ENCODE measurements around the gene DNAJC16. TPM values are rescaled to one million over a fixed set of nuclear protein-coding genes. Genes with fewer than 3 reads are reported as not detected.
A peak's percentile ranks its signal among the peaks of the same experiment; 100 is the strongest.
"Not testable (repeated sequence)": the region's sequence is repeated elsewhere in the genome, so short reads cannot be mapped to it uniquely, and the experiment has no call there.

The DNAJC16 gene
- total and polyA plus RNA-seq, 12 donors: 4.8 to 34.0 (median 19.9) TPM

DNA sequence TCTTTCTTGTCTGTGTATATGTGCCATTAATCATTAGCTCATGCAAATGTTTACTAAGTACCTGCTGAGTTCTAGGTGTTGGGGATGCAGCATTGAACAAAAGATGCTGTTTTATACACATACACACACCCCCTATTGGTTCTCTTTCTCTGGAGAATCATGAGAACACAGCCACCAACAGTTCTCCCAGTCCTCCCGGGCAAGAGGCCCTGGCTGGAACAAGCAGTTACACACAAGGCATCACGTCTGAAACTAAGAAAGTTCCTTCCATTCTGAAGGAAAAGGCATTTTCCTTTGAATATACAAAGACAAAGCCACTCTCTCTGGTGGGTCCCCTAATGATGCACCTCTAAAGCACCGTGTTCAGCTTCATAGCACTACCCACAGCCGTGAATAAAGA is 13.5 kb upstream of the DNAJC16 start:
- TF ChIP-seq, protein P1, sequence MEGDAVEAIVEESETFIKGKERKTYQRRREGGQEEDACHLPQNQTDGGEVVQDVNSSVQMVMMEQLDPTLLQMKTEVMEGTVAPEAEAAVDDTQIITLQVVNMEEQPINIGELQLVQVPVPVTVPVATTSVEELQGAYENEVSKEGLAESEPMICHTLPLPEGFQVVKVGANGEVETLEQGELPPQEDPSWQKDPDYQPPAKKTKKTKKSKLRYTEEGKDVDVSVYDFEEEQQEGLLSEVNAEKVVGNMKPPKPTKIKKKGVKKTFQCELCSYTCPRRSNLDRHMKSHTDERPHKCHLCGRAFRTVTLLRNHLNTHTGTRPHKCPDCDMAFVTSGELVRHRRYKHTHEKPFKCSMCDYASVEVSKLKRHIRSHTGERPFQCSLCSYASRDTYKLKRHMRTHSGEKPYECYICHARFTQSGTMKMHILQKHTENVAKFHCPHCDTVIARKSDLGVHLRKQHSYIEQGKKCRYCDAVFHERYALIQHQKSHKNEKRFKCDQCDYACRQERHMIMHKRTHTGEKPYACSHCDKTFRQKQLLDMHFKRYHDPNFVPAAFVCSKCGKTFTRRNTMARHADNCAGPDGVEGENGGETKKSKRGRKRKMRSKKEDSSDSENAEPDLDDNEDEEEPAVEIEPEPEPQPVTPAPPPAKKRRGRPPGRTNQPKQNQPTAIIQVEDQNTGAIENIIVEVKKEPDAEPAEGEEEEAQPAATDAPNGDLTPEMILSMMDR (IDR thresholded peaks at IDR 0.05): no peak
- TF ChIP-seq POLR2A (IDR thresholded peaks at IDR 0.05): no peak
- DNase-seq: peak in 1 of 7 donors; percentile 35
- 79 to 91% (median 85%) methylated on average over 4 of the region's 4 CpGs for WGBS, 4 donors
- H3K27me3 ChIP-seq: no peaks in the 10 kb centered on the region
- H3K4me1 ChIP-seq (replicated peaks in 1 of 2): peaks cover 0 to 10% of the 10 kb centered on the region in 2 donors
- H3K27ac ChIP-seq: no peak overlapping the region
- no peaks in the 10 kb centered on the region for H3K9me3 ChIP-seq (replicated peaks in 1 of 3)
- no peak overlapping the region for H3K4me3 ChIP-seq
- H3K36me3 ChIP-seq (replicated peaks in 1 of 2): peaks cover 0 to 4% of the 10 kb centered on the region in 2 donors
- intact Hi-C loops (cut with DNase I): no loop called here

DNA sequence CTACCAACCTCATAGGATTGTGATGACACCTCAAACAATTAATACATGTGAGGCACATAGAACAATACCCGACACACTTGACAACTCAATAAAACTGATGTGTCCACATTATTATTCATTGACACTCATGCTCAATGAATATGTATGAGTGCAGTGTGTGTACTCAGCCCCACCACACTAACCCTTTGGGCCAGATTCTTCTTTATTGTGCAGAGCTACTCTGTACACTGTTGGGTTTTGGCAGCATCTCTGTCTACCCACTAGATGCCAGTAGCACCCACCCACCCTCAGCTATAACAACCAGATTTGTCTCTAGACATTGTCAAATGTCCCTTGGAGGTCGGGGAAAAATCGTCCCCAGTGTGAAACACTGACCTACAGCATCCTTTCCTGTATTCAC is 12.7 kb upstream of the DNAJC16 start:
- DNase-seq: peak in 1 of 7 donors; percentile 35
- Histone ChIP-seq H3K36me3 (replicated peaks in 1 of 2) (peaks cover 0 to 4% of the 10 kb centered on the region in 2 donors), H3K9me3 (replicated peaks in 1 of 3) (no peaks in the 10 kb centered on the region), H3K4me1 (replicated peaks in 1 of 2) (peaks cover 0 to 10% of the 10 kb centered on the region in 2 donors), H3K4me3 (no peak overlapping the region), H3K27ac (no peak overlapping the region), H3K27me3 (no peaks in the 10 kb centered on the region)
- TF ChIP-seq POLR2A (IDR thresholded peaks at IDR 0.05): no peak
- TF ChIP-seq, protein P1 (IDR thresholded peaks at IDR 0.05): no peak
- intact Hi-C loops (cut with DNase I): no loop called here
- WGBS, 4 donors: 88 to 95% (median 92%) methylated on average over 3 of the region's 3 CpGs

DNA sequence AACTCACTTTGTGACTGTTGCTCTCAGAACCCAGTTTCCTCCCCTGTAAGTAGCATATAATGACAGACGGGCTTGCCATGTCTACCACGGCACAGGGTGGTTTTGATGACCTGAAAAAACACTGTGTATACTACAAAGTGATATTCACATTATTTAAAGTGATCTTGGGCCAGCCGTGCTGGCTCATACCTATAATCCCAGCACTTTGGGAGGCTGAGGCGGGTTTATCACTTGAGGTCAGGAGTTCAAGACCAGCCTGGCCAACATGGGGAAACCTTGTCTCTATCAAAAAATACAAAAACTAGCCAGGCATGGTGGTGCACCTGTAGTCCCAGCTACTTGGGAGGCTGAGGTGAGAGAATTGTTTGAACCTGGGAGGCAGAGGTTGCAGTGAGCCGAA is 12.1 kb upstream of the DNAJC16 start:
- H3K9me3 ChIP-seq (replicated peaks in 1 of 3); H3K27me3 ChIP-seq; intact Hi-C loops (cut with DNase I); H3K36me3 ChIP-seq (replicated peaks in 1 of 2); H3K27ac ChIP-seq; H3K4me3 ChIP-seq: not testable (repeated sequence)
- H3K4me1 ChIP-seq (replicated peaks in 1 of 2): peaks cover 0 to 10% of the 10 kb centered on the region in 2 donors
- DNase-seq: peak in 2 of 7 donors; percentile 0 to 34
- 91 to 96% (median 93%) methylated on average over 5 of the region's 5 CpGs for WGBS, 4 donors

DNA sequence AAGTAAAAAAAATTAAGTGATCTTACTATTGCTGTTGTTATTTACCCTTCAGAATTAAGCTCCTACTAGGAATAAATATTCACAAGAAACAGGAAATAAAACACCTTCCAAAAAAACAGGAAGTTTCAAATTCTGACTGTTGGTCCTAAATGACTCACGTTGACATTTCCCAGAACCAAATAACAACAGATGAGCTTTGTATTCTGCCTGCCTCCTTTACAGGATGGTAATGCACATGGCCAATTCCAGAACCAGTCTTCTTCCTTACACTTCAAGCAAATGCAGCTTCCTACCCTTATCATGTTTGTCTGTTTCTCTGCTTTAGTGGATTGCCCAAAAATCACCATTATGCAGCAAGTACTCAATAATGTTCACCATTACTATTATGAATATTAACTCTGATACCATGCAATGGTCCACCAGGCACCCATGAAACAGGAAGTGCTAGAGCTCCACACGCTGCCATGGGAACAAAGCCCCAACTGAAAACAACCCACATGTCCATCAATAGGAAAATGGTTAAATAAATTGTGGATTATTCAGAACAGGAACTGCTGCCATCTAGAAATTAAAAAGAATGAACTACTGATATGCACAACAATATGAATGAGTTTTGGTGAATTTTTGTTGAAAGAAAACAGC is 11.5 kb upstream of the DNAJC16 start:
- TF ChIP-seq, protein P1 (IDR thresholded peaks at IDR 0.05): no peak
- no peak for TF ChIP-seq POLR2A (IDR thresholded peaks at IDR 0.05)
- WGBS, 4 donors: 43 to 52% (median 50%) methylated on average over 2 of the region's 2 CpGs
- H3K4me1 ChIP-seq (replicated peaks in 1 of 2): peaks cover 0 to 10% of the 10 kb centered on the region in 2 donors
- H3K27ac ChIP-seq: no peak overlapping the region
- peaks cover 0 to 4% of the 10 kb centered on the region in 2 donors for H3K36me3 ChIP-seq (replicated peaks in 1 of 2)
- H3K4me3 ChIP-seq: no peak overlapping the region
- DNase-seq: peak in 2 of 7 donors; percentile 8 to 35
- H3K27me3 ChIP-seq: no peaks in the 10 kb centered on the region
- intact Hi-C loops (cut with DNase I): no loop called here
- H3K9me3 ChIP-seq (replicated peaks in 1 of 3): no peaks in the 10 kb centered on the region

DNA sequence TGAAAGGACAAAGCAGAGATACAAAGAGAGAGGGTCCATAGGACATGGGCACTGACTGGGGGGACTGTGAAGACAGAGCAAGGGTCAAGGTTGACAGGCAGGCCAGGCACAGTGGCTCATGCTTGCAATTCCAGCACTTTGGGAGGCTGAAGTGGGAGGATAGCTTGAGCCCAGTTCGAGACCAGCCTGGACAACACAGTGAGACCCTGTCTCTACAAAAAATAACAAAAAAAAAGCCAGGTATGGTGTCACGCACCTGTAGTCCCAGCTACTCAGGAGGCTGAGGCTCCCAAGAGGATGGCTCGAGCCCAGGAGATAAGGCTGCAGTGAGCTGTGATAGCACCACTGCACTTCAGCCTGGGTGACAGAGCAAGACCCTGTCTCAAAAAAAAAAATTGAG is 7.0 kb upstream of the DNAJC16 start:
- no peak for TF ChIP-seq POLR2A (IDR thresholded peaks at IDR 0.05)
- TF ChIP-seq, protein P1 (IDR thresholded peaks at IDR 0.05): no peak
- no peak overlapping the region for H3K4me3 ChIP-seq
- H3K4me1 ChIP-seq (replicated peaks in 1 of 2): peaks cover 6 to 32% of the 10 kb centered on the region in 2 donors
- WGBS, 4 donors: 88 to 95% (median 93%) methylated on average over 3 of the region's 3 CpGs
- H3K9me3 ChIP-seq (replicated peaks in 1 of 3): no peaks in the 10 kb centered on the region
- no peak overlapping the region for H3K27ac ChIP-seq
- intact Hi-C loops (cut with DNase I): no loop called here
- H3K36me3 ChIP-seq (replicated peaks in 1 of 2): no peaks in the 10 kb centered on the region
- no peaks in the 10 kb centered on the region for H3K27me3 ChIP-seq
- DNase-seq: peak in 3 of 7 donors; percentile 16 to 45 (median 21)

DNA sequence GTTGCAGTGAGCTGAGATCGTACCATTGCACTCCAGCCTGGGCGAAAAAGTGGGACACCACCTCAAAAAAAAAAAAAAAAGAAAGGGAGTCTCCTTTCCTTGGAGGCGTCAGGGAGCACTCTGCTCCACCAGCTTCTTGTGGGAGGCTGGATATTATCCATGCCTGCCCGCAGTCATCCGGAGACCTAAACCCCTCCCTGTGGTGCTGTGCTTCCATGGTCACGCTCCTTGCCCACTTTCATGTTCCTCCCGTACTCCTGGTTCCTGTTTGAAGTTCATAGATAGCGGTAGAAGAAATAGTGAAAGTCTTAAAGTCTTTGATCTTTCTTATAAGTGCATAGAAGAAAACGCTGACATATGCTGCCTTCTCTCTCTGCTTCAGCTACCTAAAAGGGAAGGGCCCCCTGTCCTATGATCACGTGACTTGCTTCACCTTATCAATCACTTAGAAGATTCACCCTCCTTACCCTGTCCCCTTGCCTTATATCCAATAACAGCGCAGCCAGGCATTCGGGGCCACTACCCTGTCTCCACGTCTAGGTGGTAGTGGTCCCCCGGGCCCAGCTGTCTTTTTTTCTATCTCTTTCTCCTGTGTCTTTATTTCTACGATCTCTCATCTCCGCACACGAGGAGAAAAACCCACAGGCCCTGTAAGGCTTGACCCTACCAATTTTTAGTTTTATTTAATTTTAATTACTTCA is 5.3 kb upstream of the DNAJC16 start:
- H3K36me3 ChIP-seq (replicated peaks in 1 of 2); intact Hi-C loops (cut with DNase I); H3K4me3 ChIP-seq; H3K9me3 ChIP-seq (replicated peaks in 1 of 3); H3K27me3 ChIP-seq; H3K27ac ChIP-seq: not testable (repeated sequence)
- H3K4me1 ChIP-seq (replicated peaks in 1 of 2): peaks cover 17 to 30% of the 10 kb centered on the region in 2 donors
- peak in 3 of 7 donors; percentile 30 to 54 (median 38) for DNase-seq
- WGBS, 4 donors: 76 to 82% (median 81%) methylated on average over 16 to 17 of the region's 17 CpGs
